NOMO-1 (cell line): ENCODE measurements around the gene PDE6B.
"Not testable (repeated sequence)": the region's sequence is repeated elsewhere in the genome, so short reads cannot be mapped to it uniquely, and the experiment has no call there.

Source experiments
- DNase-seq, 2 experiments: peaks; one replicate each; lab custom pipeline; 2025; ENCODE audit not compliant: unreplicated experiment in 2 of 2; lab: John Stamatoyannopoulos, UW

PDE6B gene

DNA sequence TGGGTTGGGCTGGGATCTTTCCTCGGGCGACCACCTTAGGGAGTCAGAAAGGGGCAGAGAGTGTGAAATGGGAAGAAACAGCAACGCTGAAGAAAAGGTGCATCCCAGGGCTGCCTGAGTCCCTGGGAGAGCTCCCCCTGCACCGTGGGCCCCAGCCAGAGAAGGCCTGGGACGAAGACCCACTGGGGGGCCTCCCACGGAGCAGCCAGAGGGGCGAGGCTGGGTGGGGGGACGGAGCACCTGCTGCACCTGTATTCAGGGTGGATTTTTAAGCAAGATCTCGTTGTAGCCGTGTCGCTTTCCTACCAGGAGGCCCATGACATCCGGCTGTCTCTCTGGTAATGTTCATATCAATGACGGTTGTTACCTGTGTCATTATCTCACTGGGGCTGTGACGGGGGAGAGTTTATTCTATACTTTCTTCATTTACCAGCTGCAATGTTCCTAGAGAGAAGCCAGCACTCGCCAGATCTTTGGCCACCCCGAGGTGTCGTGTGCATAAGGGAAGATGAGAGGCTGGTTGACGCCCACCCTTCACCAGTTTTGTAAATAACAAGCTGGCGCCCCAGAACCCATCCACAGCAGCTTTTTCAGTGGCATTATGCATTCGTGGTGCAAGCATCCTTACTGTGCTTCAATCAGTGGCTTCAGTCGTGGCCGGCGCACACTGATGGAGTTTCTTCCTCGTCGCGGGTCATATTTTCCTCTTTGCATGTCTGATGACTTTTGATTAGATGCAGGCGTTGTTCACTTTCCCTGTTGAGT lies 74.6 kb downstream of the PDE6B start:
- DNase-seq, result no peak

DNA sequence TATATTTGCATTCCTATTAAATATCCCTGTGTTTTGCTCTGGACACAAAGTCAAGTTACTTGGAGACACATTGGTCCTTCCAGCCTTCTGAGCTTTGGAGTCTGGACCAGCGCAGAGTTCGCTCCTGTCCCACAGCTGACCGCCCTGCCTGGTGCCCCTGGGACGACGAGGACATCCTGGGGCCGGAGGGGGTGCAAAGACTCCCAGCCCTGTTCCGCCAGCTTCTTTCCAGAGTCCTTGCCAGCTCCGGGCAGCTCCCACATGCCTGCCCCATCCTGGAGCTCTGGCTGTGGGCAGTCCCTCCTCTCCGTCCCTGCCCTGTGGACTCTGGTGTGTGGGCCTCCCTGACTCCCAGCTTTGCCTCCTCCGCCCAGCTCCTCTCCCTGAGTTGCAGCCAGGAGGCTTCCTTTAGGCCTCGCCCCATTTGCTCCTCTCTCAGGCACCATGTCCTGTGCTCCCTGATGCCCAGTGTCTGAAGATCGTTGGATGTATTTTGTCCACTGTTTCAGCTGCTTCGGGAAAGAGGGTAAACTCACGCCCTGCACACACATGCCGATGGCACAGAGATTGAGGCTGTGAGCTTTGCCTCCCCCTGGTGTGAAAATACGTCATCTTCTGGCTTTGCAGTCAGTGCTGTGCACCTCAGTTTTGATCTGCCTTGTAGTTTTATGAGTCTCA lies 75.4 kb downstream of the PDE6B start:
- no peak for DNase-seq

DNA sequence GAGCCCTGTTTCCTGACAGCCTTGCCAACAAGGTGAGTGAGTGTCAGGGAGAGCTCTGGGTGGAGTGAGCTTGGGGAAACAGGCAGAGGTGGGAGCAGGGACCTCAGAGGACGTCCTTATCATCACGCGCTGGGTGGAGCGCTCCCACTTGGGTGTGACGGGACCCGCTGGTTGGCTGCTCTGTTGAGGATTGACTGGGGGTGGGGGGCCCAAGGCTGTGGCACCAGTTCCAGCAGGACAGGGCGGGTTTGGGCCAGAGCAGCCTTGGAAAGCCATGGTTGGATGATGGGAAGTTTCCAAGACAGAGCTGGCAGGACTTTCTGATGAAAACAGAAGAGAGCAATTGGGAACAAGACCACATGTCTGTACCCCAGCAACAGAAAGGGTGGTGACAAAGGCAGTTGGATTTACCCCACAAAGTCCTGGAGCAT lies 77.3 kb downstream of the PDE6B start:
- DNase-seq, result no peak

DNA sequence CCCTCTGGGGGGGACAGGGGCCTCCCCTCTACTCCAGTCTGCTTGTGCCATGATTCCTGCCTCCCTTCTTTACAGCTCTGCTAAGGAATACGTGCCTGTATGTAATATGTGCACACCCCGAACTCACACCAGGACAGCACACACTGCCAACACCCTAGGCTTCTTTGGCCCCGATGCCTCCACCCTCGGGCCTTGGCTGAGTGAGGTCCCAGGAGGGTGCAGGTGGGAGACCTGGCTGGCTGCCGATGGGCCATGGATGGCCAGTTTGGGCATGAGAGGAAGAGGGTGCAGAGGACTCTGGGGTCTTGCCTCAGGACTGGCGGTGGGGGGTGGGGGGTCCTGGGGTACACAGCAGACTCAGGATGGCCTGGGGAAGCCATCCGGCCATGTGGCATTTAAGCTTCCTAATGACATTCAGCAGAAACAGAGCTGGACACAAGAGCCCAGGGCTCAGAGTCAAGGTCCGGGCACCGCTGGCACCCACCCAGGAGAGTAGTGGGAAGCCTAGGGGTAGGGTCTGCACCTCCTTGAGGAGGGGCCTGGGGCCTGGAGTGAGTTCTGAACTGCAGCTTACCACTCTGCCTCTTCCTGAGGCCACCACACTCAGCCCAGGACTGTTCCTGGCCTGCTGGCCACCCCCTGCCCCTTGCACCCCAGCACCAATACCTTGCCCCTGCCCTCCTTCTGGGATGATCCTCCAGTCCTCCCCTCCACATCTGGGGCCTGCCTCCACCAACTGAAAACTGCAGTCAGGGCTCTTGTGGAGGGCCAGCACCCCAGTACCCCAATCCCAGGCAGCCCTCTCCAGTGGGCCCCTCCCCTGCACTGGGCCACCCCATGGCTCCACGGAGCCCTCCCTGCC lies 78.2 kb downstream of the PDE6B start:
- DNase-seq, result no peak

DNA sequence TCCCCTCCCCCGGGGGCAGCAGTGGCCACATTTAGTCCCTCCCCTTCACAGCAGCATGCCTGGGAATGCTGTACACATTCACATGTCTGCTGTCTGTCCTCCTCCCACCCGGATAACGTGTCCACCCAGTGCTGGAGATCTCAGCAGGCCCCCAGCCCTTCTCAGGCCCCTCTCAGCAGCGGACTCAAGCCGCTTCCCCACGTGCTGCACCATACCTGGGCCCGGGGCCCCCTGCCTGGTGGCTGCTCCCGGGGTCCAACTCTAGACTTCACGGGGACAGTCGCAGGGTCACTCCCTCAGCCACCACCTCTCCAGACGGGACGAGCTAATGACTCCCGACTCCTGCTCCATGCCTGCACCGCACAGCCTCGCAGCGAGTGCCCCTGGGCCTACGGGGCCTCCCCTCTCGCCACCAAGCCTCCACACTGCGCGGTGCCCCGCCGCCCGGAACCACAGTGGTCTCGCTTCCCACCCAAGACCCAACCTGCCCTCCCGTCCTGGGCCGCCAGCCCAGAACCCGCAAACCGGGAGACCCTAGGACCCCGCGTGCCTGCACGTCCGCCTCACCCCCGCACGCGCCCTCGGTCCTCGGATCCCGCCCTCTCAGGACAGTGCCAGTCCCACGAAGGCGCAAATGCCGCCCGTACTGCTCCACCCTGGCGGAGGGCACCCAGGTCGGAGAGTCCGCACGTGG lies 79.0 kb downstream of the PDE6B start:
- DNase-seq, result no peak

DNA sequence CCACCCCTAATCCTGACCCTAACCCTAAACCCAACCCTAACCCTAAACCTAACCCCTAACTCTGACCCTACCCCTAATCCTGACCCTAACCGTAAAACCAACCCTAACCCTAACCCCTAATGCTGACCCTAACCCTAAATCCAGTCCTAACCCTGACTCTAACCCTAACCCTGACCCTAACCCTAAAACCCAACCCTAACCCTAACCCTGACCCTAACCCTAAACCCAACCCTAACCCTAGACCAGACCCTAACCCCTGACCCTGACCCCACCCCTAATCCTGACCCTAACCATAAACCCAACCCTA lies 79.6 kb downstream of the PDE6B start:
- no peak for DNase-seq

DNA sequence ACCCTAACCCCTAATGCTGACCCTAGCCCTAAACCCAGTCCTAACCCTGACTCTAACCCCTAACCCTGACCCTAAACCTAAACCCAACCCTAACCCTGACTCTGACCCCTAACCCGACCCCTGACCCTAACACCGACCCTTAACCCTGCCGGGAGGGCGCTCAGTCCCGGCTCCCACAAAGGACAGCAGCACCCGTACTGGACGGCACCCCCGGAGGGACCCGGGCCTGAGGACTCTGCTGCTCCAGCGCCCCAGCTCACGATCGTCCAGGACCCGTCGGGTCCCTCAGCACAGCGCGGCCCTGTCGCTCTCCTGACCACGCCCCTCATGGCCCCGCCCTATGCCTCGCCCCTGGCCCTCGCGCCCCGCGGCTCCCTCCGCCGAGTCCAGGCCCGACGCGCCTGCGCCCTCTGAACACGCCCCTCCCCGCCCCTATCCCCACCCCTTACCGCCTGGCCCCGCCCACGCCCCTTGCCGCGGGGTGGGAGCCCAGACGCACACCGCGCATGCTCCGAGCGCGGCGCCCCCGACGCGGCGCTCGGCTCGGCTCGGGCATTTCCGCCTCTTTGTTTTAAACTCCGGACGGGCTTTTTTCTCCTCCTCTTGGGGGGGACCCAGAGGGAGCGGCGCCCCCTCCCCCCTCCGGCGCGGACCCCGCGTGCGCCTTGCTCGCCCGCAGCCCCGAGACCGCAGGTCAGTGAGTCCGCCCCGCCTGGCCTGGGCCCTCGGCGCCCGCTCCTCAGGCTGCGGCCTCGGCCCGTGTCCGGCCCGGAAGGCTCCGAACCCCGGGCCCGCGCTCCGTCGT lies 80.1 kb downstream of the PDE6B start, which contains the start of gene PCGF3:
TSS of gene PCGF3 (plus strand) at position 555 of the 805 bp plus-strand sequence. CDS start 27,849 bp downstream, outside the sequence.
- DNase-seq, result peak; percentile 87 to 88

DNA sequence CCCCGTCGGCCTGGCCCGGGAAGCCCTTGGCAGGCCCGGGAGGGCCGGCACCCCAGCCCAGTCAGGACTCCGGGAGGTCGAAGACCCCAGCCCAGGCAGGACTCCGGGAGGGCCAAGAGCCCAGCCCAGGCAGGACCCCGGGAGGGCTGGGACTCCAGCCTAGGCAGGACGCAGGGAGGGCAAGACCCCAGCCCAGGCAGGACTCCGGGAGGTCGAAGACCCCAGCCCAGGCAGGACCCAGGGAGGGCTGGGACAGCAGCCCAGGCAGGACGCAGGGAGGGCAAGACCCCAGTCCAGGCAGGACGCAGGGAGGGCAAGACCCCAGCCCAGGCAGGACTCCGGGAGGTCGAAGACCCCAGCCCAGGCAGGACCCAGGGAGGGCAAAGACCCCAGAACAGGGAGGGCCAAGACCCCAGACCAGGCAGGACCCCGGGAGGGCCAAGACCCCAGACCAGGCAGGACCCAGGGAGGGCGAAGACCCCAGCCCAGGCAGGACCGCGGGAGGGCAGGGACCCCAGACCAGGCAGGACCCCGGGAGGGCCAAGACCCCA lies 80.8 kb downstream of the PDE6B start:
- DNase-seq, result not testable (repeated sequence)

DNA sequence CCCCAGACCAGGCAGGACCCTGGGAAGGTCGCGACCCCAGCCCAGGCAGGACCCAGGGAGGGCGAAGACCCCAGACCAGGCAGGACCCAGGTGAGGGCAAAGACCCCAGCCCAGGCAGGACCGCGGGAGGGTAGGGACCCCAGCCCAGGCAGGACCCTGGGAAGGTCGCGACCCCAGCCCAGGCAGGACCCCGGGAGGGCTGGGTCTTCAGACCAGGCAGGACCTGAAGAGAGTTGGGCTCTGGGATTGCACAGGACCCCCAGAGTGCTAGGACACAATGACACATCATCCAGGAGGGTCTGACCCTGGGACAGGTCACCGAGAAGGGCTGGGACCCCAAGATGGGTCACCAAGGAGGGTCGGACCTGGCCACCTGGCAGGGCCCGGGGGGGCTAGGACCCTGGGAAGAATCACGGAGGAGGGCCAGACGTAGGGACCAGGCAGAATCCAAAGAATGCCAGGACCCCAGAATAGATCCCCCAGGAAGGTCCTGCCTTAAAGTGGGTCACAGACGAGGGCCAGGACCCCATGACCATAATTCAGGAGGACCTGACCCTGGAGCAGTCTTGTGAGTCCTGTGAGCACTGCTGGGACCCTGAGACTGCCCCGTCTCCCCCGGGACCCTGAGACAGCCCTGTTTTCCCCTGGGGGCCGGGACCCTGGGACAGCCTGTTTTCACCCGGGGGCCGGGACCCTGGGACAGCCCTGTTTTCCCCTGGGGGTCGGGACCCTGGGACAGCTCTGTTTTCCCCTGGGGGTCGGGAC lies 81.6 kb downstream of the PDE6B start:
- DNase-seq, result no peak

DNA sequence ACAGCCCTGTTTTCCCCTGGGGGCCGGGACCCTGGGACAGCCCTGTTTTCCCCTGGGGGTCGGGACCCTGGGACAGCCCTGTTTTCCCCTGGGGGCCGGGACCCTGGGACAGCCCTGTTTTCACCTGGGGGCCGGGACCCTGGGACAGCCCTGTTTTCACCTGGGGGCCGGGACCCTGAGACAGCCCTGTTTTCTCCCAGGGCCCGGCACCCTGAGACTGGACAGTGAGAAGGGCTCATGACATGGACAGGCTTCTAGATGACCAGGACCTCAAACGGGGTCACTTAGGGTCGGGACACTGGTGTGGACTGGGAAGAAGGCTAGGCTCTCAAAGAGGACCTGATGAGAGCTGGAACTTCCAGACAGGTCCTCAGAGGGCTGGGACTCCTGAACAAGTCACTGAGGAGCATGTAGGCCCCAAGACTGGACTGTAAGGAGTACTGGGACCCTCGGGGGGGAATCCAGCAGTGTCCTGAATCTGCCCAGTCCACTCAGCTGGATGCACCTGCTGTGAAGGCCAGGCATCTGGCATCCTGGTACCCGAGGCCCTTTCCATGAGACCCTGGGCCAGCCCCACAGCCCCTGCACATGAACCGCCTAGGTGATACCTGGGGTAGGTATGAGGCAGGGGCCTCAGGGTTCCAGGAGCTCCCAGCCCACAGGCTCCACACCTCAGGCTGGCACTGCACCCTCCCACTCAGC lies 82.7 kb downstream of the PDE6B start:
- no peak for DNase-seq

DNA sequence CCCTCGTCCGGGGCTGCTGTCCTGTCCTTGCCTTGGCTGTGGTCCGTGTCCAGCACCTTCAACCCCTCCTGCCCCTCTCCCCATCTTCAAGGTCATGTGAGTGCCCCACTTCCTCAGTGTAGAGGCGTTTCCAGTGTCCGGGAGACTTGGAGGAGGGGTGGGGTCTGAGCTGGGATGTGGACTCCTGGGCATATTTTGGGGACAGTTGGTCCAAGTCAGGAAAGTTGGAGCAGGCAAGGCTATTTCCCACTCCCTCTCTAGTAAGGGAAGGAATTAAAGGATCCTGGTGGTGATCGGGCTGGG lies 83.2 kb downstream of the PDE6B start:
- no peak for DNase-seq

DNA sequence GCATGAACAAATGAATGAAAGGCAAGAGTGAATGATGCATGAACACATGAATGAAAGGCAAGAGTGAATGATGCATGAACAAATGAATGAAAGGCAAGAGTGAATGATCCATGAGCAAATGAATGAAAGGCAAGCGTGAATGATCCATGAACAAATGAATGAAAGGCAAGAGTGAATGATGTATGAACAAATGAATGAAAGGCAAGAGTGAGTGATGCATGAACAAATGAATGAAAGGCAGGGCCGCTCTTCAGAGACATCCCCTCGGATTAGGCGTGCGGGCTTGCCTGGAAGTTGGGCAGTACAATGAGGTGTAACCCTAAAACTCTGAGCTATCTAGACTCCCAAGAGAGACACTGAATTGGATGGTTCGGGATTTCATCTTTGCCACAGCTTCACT lies 84.0 kb downstream of the PDE6B start:
- DNase-seq, result no peak

DNA sequence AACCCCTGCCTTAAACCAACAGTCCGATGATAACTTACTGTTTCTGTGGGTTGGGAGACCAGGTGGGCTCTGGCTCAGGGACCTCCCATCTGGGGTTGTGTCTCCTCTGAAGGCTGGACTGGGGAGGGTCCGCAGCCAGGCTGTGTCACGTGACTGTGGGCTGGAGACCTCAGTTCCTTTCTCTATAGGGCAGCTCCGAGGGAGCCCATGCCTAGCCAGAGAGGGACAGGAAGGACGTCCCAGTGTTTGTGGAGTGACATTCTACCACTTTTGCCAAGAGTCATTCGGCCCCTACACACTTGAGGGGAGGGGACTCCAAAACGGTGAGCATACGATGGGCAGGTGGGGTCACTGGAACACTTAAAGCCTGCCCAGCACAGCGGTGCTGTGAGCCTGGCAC lies 84.7 kb downstream of the PDE6B start:
- DNase-seq, result no peak

DNA sequence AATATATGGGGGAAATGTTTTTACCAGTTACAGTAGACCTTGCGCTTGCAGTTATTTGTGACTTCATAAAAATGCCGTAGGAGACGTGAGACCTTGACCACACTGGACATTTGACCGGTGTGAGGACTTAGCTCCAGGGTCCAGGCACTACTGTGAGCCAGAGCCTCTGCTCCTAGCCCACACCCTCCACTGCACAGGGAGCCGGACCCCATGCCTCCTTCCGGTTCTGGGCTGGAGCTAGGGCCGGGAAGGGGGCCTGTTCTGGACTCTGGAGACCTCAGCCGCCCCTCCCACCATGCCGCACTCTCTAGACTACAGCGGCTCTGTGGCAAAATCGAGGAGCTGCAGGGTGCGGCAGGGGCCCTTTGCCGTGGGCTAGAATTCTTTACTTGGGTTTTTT lies 85.5 kb downstream of the PDE6B start:
- no peak for DNase-seq

DNA sequence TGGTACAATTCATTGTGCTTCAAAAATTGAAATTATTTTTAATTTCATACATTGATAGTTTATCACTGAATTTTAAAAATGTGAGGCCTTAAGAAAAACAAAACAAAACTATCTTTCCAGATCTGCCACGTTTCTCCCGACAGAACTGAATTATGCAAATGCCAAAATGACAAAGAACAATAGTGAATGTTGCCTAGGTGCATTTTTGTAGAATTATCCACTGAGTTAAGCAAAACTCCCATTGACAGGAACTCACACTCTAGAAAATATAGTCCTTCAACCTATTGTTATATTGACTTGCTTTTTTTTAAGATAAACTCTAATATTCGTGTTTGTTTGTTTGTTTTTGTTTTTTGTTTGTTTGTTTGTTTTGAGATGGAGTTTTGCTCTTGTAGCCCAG lies 86.7 kb downstream of the PDE6B start:
- DNase-seq, result no peak

DNA sequence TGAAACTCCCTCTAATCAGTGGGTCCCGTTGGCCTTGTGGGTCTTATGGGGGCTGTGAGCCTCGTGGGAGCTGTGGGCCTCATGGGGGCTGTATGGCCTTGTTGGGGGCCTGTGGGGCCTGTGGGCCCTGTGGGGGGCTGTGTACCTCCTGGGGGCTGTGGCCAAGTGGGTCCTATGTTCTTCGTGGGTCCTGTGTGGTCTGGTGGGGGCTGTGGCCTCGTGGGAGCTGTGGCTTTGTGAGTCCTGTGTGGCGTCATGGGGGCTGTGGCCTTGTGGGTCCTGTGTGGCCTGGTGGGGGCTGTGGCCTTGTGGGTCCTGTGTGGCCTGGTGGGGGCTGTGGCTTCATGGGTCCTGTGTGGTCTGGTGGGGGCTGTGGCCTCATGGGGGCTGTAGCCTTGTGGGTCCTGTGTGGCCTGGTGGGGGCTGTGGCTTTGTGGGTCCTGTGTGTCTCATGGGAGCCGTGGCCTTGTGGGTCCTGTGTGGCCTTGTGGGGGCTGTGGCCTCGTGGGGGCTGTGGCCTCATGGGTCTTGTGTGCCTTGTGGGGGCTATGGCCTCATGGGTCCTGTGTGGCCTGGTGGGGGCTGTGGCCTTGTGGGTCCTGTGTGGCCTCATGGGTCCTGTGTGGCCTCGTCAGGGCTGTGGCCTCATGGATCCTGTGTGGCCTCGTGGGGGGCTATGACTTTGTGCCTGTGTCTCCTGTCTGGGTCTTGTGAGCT lies 87.7 kb downstream of the PDE6B start:
- DNase-seq, result no peak

DNA sequence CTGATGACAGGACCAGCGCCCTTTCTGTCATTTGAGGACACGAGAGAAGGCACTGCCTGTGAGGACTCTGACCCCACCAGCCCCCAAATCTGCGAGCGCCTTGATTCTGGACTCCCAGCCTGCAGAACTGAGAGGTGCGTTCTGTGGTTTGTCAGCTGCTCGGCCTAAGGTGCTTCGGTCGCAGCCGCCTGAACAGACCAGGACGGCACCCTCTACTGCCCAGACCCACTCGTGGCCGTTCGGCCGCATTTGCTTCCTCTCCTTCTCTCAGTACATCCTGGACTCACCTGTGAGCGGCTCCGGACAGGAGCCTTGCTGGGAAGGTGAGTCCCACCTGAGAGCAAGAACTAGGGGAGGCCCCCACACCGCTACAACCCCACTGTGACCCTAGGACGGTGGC lies 88.7 kb downstream of the PDE6B start:
- no peak for DNase-seq
